ENCODE measurements around the gene C21orf91.
A peak's percentile ranks its signal among the peaks of the same experiment; 100 is the strongest.

C21orf91 gene

GRCh38 chr21:17819114-17819876 lies at the start of gene C21orf91:
TSS of gene C21orf91 (minus strand) at chr21:17819356. CDS start at chr21:17818318, 1,038 bp downstream.
- Mint-ChIP-seq H3K27ac (peak within 1 kb of the TSS; percentile 100), H3K27me3 (ENCODE audit: low read depth) (no peaks in the 10 kb centered on the region), H3K4me3 (peak within 1 kb of the TSS; percentile 92 to 99 (median 97)), H3K36me3 (ENCODE audit: low read depth) (peaks cover 20% of the 10 kb centered on the region), H3K9me3 (no peaks in the 10 kb centered on the region), H3K4me1 (peaks cover 30% of the 10 kb centered on the region)
- TF ChIP-seq CTCF (IDR thresholded peaks at IDR 0.05; ENCODE audit: unreplicated experiment in 3 of 3) = no peak

- H3K4me1 Mint-ChIP-seq = no peaks in the 10 kb centered on the region
- H3K36me3 Mint-ChIP-seq (ENCODE audit: low read depth) = no peaks in the 10 kb centered on the region
- H3K27ac Mint-ChIP-seq = no peak overlapping the region
- no peak for TF ChIP-seq CTCF (IDR thresholded peaks at IDR 0.05; ENCODE audit: unreplicated experiment in 3 of 3)
- no peaks in the 10 kb centered on the region for H3K27me3 Mint-ChIP-seq (ENCODE audit: low read depth)
- H3K4me3 Mint-ChIP-seq = no peak overlapping the region
- H3K9me3 Mint-ChIP-seq = peaks cover 17% of the 10 kb centered on the region
Observed at GRCh38 chr21:17866590-17866989, 47.4 kb upstream of the C21orf91 start.

GRCh38 chr21:17859661-17860060 lies 40.5 kb upstream of the C21orf91 start:
- H3K4me3 Mint-ChIP-seq = no peak overlapping the region
- no peak for TF ChIP-seq CTCF (IDR thresholded peaks at IDR 0.05; ENCODE audit: unreplicated experiment in 3 of 3)
- H3K27me3 Mint-ChIP-seq (ENCODE audit: low read depth) = no peaks in the 10 kb centered on the region
- no peaks in the 10 kb centered on the region for H3K9me3 Mint-ChIP-seq
- H3K4me1 Mint-ChIP-seq = no peaks in the 10 kb centered on the region
- H3K36me3 Mint-ChIP-seq (ENCODE audit: low read depth) = no peaks in the 10 kb centered on the region
- H3K27ac Mint-ChIP-seq = no peak overlapping the region

GRCh38 chr21:17858747-17859146 lies 39.6 kb upstream of the C21orf91 start:
- Mint-ChIP-seq H3K36me3 (ENCODE audit: low read depth) (no peaks in the 10 kb centered on the region), H3K4me1 (no peaks in the 10 kb centered on the region), H3K4me3 (no peak overlapping the region), H3K27me3 (ENCODE audit: low read depth) (no peaks in the 10 kb centered on the region), H3K9me3 (no peaks in the 10 kb centered on the region), H3K27ac (no peak overlapping the region)
- TF ChIP-seq CTCF (IDR thresholded peaks at IDR 0.05; ENCODE audit: unreplicated experiment in 3 of 3) = no peak

- H3K36me3 Mint-ChIP-seq (ENCODE audit: low read depth) = no peaks in the 10 kb centered on the region
- no peaks in the 10 kb centered on the region for H3K4me1 Mint-ChIP-seq
- no peak for TF ChIP-seq CTCF (IDR thresholded peaks at IDR 0.05; ENCODE audit: unreplicated experiment in 3 of 3)
- H3K9me3 Mint-ChIP-seq = no peaks in the 10 kb centered on the region
- H3K4me3 Mint-ChIP-seq = no peak overlapping the region
- no peaks in the 10 kb centered on the region for H3K27me3 Mint-ChIP-seq (ENCODE audit: low read depth)
- H3K27ac Mint-ChIP-seq = no peak overlapping the region
Observed at GRCh38 chr21:17854745-17855144, 35.6 kb upstream of the C21orf91 start.
